GM19468 (cell line): ENCODE measurements around the gene TCP11.

Experiments
- ATAC-seq: cut with Tn5 transposase; IDR thresholded peaks from one replicate; pipeline ENCODE4 v1.9.1; 2021; ENCODE audit warnings: mild to moderate bottlenecking, moderate library complexity, moderate number of reproducible peaks; ENCODE audit not compliant: unreplicated experiment; ENCODE audit errors: extremely low read depth

The TCP11 gene

GRCh38 chr6:35096129-35096862 lies 44.8 kb downstream of the TCP11 start:
- no peak for ATAC-seq

GRCh38 chr6:35094183-35094582 lies 47.0 kb downstream of the TCP11 start:
- ATAC-seq, result no peak

GRCh38 chr6:35093783-35094182 lies 47.4 kb downstream of the TCP11 start:
- ATAC-seq, result no peak

- no peak for ATAC-seq
These were observed 48.1 kb downstream of the TCP11 start for GRCh38 chr6:35093118-35093445.

GRCh38 chr6:35092362-35093117 lies 48.6 kb downstream of the TCP11 start:
- no peak for ATAC-seq

- no peak for ATAC-seq
These were observed 49.6 kb downstream of the TCP11 start for GRCh38 chr6:35091346-35092083.

GRCh38 chr6:35090734-35091133 lies 50.4 kb downstream of the TCP11 start:
- ATAC-seq, result no peak

GRCh38 chr6:35089935-35090505 lies 51.1 kb downstream of the TCP11 start:
- ATAC-seq, result no peak

GRCh38 chr6:35089216-35089934 lies 51.8 kb downstream of the TCP11 start:
- ATAC-seq, result no peak

- ATAC-seq, result no peak
These were observed 52.6 kb downstream of the TCP11 start for GRCh38 chr6:35088281-35089215.

- ATAC-seq, result no peak
These were observed 53.5 kb downstream of the TCP11 start for GRCh38 chr6:35087361-35088280.

- ATAC-seq, result no peak
These were observed 54.3 kb downstream of the TCP11 start for GRCh38 chr6:35086636-35087360.

GRCh38 chr6:35086282-35086632 lies 54.9 kb downstream of the TCP11 start:
- ATAC-seq, result no peak

- ATAC-seq, result no peak
These were observed 55.5 kb downstream of the TCP11 start for GRCh38 chr6:35085359-35086281.

- ATAC-seq, result no peak
These were observed 56.5 kb downstream of the TCP11 start for GRCh38 chr6:35084511-35085203.

- no peak for ATAC-seq
These were observed 57.1 kb downstream of the TCP11 start for GRCh38 chr6:35084041-35084491.
